GM19372 (cell line): Measurements from ENCODE around the gene UNC45A.
"Not testable (repeated sequence)": the region's sequence is repeated elsewhere in the genome, so short reads cannot be mapped to it uniquely, and the experiment has no call there.

Source experiments
- ATAC-seq: cut with Tn5 transposase; IDR thresholded peaks from one replicate; pipeline ENCODE4 v1.9.1; 2021; ENCODE audit warnings: mild to moderate bottlenecking, low read depth, moderate library complexity; ENCODE audit not compliant: unreplicated experiment

UNC45A gene

GRCh38 chr15:90902840-90903732 is 32.0 kb upstream of the UNC45A start, which contains the start of gene MAN2A2:
TSS of gene MAN2A2 (plus strand) at chr15:90903302. CDS start at chr15:90904208, 906 bp downstream.
- peak; percentile 47 for ATAC-seq

- ATAC-seq, result no peak
Measured at GRCh38 chr15:90903733-90904536, 31.1 kb upstream of the UNC45A start.

DNA sequence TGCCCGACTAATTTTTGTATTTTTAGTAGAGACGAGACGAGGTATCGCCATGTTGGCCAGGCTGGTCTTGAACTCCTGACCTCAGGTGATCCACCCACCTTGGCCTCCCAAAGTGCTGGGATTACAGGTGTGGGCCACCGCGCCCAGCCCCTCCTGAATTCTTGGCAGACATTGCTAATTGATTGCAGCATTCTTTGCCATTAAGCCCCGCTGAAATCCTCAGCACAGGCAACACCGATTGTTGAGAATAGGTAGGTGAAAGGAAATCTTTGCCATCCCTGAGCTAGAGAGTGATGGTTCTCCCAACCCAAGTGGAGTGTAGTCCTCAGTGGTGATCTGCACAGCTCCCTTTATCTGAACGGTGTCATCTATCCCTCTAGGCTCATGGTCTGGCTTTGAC is 30.3 kb upstream of the UNC45A start:
- no peak for ATAC-seq

GRCh38 chr15:90905306-90906180 is 29.5 kb upstream of the UNC45A start:
- no peak for ATAC-seq

DNA sequence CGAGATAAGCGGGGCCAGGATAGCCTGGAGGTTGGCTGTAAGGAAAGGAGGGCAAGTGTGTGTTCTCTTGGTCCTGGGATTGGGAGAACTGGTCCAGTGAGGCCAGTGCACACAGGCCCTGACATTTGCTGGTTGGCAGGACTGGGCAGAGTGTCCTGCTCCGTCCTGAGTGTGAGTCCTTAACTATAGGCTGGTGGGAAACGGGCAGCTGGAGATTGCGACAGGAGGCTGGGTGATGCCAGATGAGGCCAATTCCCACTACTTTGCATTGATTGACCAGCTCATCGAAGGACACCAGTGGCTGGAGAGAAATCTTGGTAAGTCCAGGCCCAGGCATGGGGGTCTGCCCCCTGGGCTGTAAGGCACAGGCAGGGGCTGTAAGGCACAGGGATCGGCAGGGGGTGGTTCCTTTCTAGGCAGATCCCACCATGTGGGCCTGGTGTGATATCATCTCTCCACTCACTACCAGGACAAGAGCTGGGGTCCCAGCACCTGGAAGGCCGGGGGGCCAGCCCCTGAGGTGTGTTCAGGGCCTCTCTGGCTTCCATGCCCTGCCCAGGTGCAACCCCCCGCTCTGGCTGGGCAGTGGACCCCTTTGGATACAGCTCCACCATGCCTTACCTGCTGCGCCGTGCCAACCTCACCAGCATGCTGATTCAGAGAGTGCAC is 28.8 kb upstream of the UNC45A start:
- no peak for ATAC-seq

DNA sequence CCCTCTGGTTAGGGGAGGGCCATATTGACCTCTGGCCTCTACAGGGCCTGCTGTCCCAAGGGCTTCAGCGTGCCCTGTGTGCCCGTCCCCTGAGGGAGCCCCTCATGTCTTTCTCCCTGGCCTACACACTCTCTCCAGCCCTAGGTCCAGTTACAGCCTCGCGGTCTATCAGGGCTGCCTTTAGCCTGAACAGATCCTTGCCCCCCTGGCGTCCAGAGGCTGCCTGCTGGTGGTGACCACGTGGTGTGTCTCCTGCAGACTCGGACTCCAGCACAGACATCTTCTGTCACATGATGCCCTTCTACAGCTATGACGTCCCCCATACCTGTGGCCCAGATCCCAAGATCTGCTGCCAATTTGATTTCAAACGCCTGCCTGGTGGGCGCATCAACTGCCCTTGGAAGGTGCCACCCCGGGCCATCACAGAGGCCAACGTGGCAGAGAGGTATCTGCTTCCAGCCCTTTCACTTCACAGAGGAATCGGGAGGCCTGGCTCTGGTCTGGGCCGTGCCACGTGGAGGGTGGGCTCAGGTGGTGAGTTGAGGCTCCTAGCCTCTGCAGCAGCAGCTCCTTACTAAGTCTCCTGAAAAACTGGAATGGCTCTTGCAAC is 27.9 kb upstream of the UNC45A start:
- ATAC-seq, result no peak

- ATAC-seq, result no peak
Measured at GRCh38 chr15:90907838-90908507, 27.1 kb upstream of the UNC45A start.

GRCh38 chr15:90909449-90909848 is 25.6 kb upstream of the UNC45A start:
- ATAC-seq, result not testable (repeated sequence)

DNA sequence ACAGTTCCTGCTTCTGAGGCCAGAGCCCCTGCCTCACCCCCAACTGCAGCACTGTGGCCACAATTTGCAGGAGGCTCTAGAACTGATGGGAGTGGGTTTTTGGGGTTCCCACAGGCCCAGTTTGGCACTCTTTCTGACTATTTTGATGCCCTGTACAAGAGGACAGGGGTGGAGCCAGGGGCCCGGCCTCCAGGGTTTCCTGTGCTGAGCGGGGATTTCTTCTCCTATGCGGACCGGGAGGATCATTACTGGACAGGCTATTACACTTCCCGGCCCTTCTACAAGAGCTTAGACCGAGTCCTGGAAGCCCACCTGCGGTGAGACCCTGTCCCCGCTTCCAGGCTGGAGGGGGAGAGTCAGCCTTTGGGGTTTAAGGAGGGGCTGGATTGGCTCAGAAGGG is 25.1 kb upstream of the UNC45A start:
- ATAC-seq, result no peak

DNA sequence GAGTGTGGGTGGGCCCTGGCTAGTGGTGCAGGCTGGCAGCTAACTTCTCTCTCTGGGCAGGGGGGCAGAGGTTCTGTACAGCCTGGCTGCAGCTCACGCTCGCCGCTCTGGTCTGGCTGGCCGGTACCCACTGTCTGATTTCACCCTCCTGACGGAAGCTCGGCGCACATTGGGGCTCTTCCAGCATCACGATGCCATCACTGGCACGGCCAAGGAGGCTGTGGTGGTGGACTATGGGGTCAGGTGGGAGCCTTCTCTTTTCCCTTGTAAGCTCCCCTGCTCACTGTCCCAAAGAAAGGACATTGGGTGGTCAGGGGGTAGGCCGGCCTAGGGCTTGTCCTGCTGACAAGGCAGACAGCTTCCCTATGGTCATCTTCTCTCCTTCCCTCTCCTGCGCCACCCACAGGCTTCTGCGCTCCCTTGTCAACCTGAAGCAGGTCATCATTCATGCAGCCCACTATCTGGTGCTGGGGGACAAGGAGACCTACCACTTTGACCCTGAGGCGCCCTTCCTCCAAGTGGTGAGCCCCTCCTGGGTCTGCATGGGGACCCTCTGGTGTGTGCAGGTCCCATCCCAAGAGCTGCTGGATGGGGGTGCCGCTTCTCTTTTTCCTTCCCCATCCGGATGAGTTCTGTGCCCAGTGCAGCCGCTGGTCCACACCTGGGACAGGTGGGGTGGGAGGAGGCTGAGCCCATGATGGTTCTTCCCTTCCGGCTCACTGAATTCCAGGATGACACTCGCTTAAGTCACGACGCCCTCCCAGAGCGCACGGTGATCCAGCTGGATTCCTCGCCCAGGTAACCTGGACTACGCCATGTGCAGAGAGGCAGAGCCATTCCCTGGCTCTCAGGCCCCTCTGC is 24.4 kb upstream of the UNC45A start:
- no peak for ATAC-seq

GRCh38 chr15:90911302-90911623 is 23.8 kb upstream of the UNC45A start:
- ATAC-seq, result no peak

GRCh38 chr15:90911906-90912769 is 22.9 kb upstream of the UNC45A start:
- ATAC-seq, result no peak

- no peak for ATAC-seq
Measured at GRCh38 chr15:90912770-90913075, 22.4 kb upstream of the UNC45A start.

- no peak for ATAC-seq
Measured at GRCh38 chr15:90913398-90913944, 21.6 kb upstream of the UNC45A start.

- ATAC-seq, result no peak
Measured at GRCh38 chr15:90914305-90915080, 20.6 kb upstream of the UNC45A start.

GRCh38 chr15:90915216-90915807 is 19.8 kb upstream of the UNC45A start:
- no peak for ATAC-seq
